GM21576 (cell line): Measurements from ENCODE around the gene JAKMIP1.

Experiments used
- ATAC-seq: cut with Tn5 transposase; IDR thresholded peaks from one replicate; pipeline ENCODE4 v1.9.1; 2021; ENCODE audit warnings: mild to moderate bottlenecking, moderate library complexity; ENCODE audit not compliant: unreplicated experiment

The JAKMIP1 gene

DNA sequence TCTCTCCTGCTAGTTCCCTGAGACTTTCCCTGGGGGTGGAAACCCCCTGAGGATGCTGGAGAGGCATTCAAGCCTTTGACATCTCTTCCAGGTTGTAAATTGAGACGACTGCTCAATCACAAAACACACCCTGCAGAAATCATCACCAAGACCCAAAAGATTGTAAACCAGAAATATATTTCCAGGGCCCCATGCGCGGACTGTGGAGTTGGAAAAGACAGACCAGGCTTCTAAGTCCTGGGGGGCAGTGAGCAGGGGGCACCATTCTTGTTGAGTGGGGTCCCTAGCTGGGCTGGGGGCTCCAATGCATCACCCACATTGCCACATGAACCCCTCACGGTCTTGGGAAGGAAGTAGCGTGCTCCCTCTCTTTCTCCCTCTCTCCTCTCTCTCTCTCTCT lies 94.2 kb downstream of the JAKMIP1 start:
- ATAC-seq, result no peak

DNA sequence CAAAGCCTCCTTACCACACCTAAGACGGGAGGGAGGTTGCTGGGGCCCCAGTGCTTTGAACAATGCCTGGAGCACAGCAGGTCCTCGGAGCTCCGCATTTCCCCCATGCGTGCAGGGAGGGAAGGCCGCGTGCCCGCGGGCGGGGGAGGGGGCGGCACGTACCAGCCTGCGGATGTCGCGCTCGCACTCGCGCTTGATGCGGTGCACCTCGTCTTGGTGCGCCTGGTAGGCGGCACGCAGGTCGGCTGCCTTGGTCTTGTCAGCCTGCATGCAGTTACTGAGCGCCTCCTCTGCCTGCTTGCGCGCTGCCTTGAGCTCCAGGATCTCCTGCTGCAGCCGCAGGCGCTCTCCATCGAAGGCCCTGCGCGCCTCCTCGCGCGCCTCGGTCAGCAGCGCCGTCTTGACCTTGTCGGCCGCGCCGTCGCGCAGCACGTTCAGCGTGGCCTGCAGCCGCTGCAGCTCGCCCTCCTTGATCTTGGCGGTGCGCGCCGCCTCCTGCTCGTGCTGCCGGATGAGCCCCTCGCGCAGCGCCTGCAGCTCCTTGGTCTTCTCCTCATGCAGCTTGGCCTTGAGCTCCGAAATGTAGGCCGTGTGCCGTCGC lies 94.9 kb downstream of the JAKMIP1 start:
- no peak for ATAC-seq

GRCh38 chr4:6104541-6105130 lies 95.7 kb downstream of the JAKMIP1 start:
- no peak for ATAC-seq

DNA sequence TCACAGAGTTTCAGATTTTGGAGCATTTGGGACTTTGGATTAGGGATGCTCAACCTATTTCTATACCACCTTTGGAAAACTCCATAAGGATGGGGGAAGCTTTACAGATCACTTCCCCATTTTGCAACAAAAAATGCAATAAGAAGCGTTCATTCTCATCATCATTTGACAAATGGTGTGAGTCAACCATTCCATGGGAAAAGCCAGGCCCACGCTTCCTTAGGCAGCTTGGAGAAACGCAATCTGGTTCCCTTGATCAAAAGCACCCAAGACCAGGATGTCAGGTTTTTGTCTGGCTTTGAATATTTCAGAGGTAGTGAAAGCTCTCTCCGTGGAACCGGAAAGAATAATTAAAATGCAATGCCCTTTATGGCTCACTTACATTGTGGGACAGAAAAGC lies 102.8 kb downstream of the JAKMIP1 start:
- ATAC-seq, result no peak

- ATAC-seq, result no peak
Measured at GRCh38 chr4:6095897-6096296, 104.5 kb downstream of the JAKMIP1 start.

DNA sequence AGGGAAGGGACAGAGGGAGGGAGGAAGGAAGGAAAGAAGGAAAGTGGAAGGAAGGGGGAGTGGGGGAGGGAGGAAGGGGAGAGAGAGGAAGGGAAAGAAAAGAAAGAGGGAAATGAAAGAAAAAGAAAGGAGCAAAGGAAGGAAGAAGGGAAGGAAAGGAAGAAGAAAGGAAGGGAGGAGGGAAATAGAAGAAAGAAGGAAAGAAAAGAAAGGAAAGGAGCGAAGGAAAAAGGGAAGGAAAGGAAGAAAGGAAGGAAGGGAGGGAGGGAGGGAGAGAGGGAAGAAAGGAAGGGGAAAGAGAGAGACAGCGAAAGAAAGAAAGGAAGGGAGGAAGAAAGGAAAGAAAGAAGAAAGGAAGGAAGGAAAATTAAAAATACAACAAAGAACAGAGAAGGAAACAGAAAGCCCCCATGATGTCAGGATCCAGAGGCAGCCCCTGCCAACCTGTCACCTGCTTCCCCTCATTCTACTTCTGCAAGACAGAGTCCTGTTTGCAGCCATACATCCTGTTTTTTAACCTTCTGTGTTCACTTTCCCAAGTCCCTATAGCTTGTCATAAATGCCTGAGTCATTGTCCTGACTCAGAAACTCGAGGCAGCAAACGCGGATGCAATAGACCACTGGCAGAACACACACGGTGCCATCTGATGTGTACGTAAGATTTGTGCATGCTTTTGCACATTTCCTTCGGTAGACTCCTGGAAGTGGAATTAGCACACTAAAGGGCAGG lies 105.2 kb downstream of the JAKMIP1 start:
- ATAC-seq, result no peak

GRCh38 chr4:6093671-6094070 lies 106.7 kb downstream of the JAKMIP1 start:
- ATAC-seq, result no peak

GRCh38 chr4:6092971-6093370 lies 107.4 kb downstream of the JAKMIP1 start:
- no peak for ATAC-seq

DNA sequence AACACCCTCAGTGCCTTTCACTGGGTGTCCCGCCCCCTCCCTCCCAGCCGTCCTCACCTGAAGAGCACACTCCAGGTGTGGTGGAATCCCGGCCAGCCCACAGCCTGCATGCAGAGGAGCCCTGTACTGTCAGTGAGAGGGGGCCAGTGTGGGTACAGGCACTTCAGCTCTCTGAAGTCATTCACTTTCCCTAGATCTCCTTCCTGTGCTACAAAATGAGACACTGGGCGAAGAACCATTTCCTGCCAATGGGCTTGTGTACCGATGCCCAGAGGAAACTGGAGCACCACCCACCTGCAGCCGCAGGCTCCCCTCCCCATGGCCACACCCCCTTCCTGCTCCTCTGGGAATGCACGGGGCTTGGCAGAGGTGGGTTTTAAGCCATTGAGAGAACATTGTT lies 108.2 kb downstream of the JAKMIP1 start:
- ATAC-seq, result no peak

- no peak for ATAC-seq
Measured at GRCh38 chr4:6090931-6091330, 109.4 kb downstream of the JAKMIP1 start.

- no peak for ATAC-seq
Measured at GRCh38 chr4:6088950-6089349, 111.4 kb downstream of the JAKMIP1 start.

DNA sequence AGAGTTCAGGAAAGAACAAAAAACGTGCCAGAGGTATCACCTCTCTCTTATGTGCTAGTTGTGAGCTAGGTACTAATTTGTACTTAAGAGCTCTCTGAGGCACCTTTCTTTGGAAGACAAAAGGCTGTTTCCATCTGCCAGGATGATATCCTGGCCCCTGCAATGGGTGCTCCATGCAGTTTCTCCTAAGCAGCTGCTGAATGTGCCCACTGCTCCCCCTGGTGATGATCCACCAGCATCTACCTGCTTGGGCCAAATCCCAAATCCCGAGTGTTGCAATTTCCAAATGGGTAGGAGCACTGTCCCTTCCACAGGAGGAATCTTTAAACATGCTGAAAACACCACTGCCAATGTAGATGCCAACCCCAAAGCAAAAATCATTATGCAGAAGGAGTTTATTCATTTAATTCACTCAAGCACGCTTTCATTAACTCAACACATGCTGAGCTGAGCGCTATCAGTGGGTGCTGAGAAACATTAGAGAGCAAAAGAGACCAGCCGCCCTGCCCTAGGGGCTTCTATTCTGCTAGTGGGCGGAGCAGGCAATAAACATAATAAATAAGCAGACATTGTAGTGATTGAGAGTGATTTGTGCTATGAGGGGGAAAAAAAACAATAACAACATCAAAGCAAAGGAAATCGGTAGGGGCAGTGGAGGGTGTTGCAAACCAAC lies 112.5 kb downstream of the JAKMIP1 start:
- ATAC-seq, result no peak

GRCh38 chr4:6086846-6087245 lies 113.5 kb downstream of the JAKMIP1 start:
- no peak for ATAC-seq

GRCh38 chr4:6085691-6086628 lies 114.4 kb downstream of the JAKMIP1 start:
- ATAC-seq, result no peak

GRCh38 chr4:6085028-6085690 lies 115.2 kb downstream of the JAKMIP1 start:
- no peak for ATAC-seq

GRCh38 chr4:6079965-6080364 lies 120.4 kb downstream of the JAKMIP1 start:
- no peak for ATAC-seq

GRCh38 chr4:6078560-6078959 lies 121.8 kb downstream of the JAKMIP1 start:
- no peak for ATAC-seq

- no peak for ATAC-seq
Measured at GRCh38 chr4:6076391-6076790, 124.0 kb downstream of the JAKMIP1 start.

GRCh38 chr4:6074758-6075157 lies 125.6 kb downstream of the JAKMIP1 start:
- no peak for ATAC-seq
